ENCODE data around the gene SLC8A1. TPM values are rescaled to one million over a fixed set of nuclear protein-coding genes. Genes with fewer than 3 reads are reported as not detected.

Gene SLC8A1
- total RNA-seq, 3 donors from 2014 or later, result 8.2 to 14.2 (median 12.2) TPM

GRCh38 chr2:40302751-40303325 is 149.1 kb downstream of the SLC8A1 start:
- DNase-seq (ENCODE audit: low spot score in 2 of 2), result no peak
- Histone ChIP-seq H3K36me3 (no peaks in the 10 kb centered on the region), H3K4me1 (no peaks in the 10 kb centered on the region), H3K27ac (no peak overlapping the region), H3K4me3 (no peak overlapping the region), H3K9me3 (no peaks in the 10 kb centered on the region), H3K27me3 (no peaks in the 10 kb centered on the region)
- TF ChIP-seq CTCF (IDR thresholded peaks at IDR 0.05) (no peak), POLR2AphosphoS5 (IDR thresholded peaks at IDR 0.05) (no peak), POLR2A (IDR thresholded peaks at IDR 0.05) (no peak)
- intact Hi-C loops (cut with DNase I; ENCODE audit: low total_unique reads), result no loop called here

DNA sequence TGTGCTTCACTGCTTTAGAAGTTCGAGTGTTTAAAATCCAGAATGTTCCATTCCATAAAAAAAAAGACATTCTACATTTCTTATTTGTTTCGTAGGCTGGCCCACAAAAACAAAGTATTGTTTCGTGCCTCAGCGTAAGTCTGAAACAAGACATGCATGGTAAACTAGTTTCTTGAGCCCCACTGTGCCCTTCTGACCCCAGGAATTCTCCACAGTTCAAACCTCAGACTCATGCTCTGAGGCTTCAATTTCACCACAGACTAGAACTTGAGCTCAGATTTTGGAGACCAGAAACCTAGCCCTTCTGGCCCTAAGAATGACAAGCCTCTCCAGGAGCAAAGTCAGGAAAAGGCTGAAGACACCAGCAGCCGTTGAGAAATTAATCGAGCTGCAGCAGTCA is 151.5 kb downstream of the SLC8A1 start:
- intact Hi-C loops (cut with DNase I; ENCODE audit: low total_unique reads), result no loop called here
- no peak for DNase-seq (ENCODE audit: low spot score in 2 of 2)
- Histone ChIP-seq H3K27me3 (no peaks in the 10 kb centered on the region), H3K4me3 (no peak overlapping the region), H3K9me3 (no peaks in the 10 kb centered on the region), H3K36me3 (no peaks in the 10 kb centered on the region), H3K4me1 (no peaks in the 10 kb centered on the region), H3K27ac (no peak overlapping the region)
- TF ChIP-seq CTCF (IDR thresholded peaks at IDR 0.05), result no peak
- no peak for TF ChIP-seq POLR2AphosphoS5 (IDR thresholded peaks at IDR 0.05)
- no peak for TF ChIP-seq POLR2A (IDR thresholded peaks at IDR 0.05)

DNA sequence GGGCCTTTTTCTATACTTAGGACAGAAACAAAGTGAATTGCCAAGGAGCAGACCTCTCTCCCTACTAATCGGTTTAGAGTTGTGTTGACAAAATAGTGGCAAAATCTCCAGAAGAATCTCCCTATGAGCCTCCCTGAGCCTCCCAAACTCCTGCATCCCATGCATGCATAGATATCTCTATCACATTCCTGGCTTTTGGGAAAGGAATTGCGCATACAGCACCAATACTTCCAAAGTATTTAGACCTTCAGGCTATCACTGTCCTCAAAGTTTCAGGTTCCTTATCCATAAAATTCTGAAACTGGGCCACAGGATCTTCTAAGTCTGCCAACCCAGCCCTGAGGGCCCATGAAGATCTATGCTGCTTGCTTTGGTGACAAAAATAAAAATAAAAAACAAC is 152.1 kb downstream of the SLC8A1 start:
- Histone ChIP-seq H3K27me3 (no peaks in the 10 kb centered on the region), H3K4me1 (no peaks in the 10 kb centered on the region), H3K27ac (no peak overlapping the region), H3K4me3 (no peak overlapping the region), H3K36me3 (no peaks in the 10 kb centered on the region), H3K9me3 (no peaks in the 10 kb centered on the region)
- intact Hi-C loops (cut with DNase I; ENCODE audit: low total_unique reads), result no loop called here
- no peak for DNase-seq (ENCODE audit: low spot score in 2 of 2)
- TF ChIP-seq POLR2A (IDR thresholded peaks at IDR 0.05), result no peak
- TF ChIP-seq POLR2AphosphoS5 (IDR thresholded peaks at IDR 0.05), result no peak
- no peak for TF ChIP-seq CTCF (IDR thresholded peaks at IDR 0.05)

- H3K36me3 ChIP-seq, result no peaks in the 10 kb centered on the region
- intact Hi-C loops (cut with DNase I; ENCODE audit: low total_unique reads), result no loop called here
- no peaks in the 10 kb centered on the region for H3K27me3 ChIP-seq
- TF ChIP-seq CTCF (IDR thresholded peaks at IDR 0.05), result no peak
- TF ChIP-seq POLR2AphosphoS5 (IDR thresholded peaks at IDR 0.05), result no peak
- TF ChIP-seq POLR2A (IDR thresholded peaks at IDR 0.05), result no peak
- H3K4me1 ChIP-seq, result no peaks in the 10 kb centered on the region
- H3K4me3 ChIP-seq, result no peak overlapping the region
- H3K27ac ChIP-seq, result no peak overlapping the region
- DNase-seq (ENCODE audit: low spot score in 2 of 2), result no peak
- no peaks in the 10 kb centered on the region for H3K9me3 ChIP-seq
Measured at GRCh38 chr2:40299173-40299572, 152.7 kb downstream of the SLC8A1 start.

DNA sequence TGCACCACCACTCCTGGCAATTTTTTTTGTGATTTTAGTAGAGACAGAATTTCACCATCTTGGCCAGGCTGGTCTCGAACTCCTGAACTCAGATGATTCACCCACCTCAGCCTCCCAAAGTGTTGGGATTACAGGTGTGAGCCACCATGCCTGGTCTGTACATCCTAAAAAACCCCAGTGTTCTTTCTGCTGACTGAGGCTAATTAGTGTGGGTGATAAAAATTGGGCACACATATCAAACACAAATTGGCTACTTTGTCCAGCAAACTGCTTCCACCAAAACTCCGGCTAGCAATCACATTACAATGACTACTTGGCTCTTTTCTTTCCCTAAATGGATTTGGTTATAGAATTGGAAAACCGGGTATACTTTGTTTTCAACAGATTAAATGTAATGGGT is 153.9 kb downstream of the SLC8A1 start:
- intact Hi-C loops (cut with DNase I; ENCODE audit: low total_unique reads), result no loop called here
- DNase-seq (ENCODE audit: low spot score in 2 of 2), result no peak

More for the DNA sequence above, 153.9 kb downstream of the SLC8A1 start:
- no peaks in the 10 kb centered on the region for H3K9me3 ChIP-seq
- no peaks in the 10 kb centered on the region for H3K36me3 ChIP-seq
- TF ChIP-seq CTCF (IDR thresholded peaks at IDR 0.05) (no peak), POLR2A (IDR thresholded peaks at IDR 0.05) (no peak), POLR2AphosphoS5 (IDR thresholded peaks at IDR 0.05) (no peak)
- H3K27ac ChIP-seq, result no peak overlapping the region
- no peaks in the 10 kb centered on the region for H3K27me3 ChIP-seq
- H3K4me1 ChIP-seq, result no peaks in the 10 kb centered on the region
- no peak overlapping the region for H3K4me3 ChIP-seq

All from breast epithelium (tissue), 4 donors.